K562 (cell line): ENCODE data around the gene FRMD5. TPM values are rescaled to one million over a fixed set of nuclear protein-coding genes. Genes with fewer than 3 reads are reported as not detected.

ENCODE experiments used
- CEBPZ ChIP-seq: fragments of 150-350 bp; IDR thresholded peaks from 2 replicates; pipeline ENCODE4 v1.6.1; 2014; ENCODE audit warnings: low read depth, mild to moderate bottlenecking, low read length, borderline replicate concordance
- REST ChIP-seq, 2 experiments: fragments of 450-650 bp; formaldehyde crosslinking in 1 of 2; IDR thresholded peaks; 2 replicates each; pipeline versions ENCODE4 v1.4.0 to v1.6.1; 2014 to 2020; ENCODE audit warnings: mild to moderate bottlenecking in 2 of 2, borderline replicate concordance in 1 of 2, low read depth in 1 of 2
- USF2 ChIP-seq: sonication (generic); formaldehyde crosslinking; IDR thresholded peaks from 2 replicates; pipeline ENCODE4 v1.5.0; 2020; ENCODE audit warnings: missing genetic modification reagents
- ZNF232 ChIP-seq: sonication (generic); formaldehyde crosslinking; IDR thresholded peaks from 2 replicates; pipeline ENCODE4 v1.8.0; 2022; ENCODE audit warnings: mild to moderate bottlenecking, missing genetic modification reagents
- ZNF407 ChIP-seq: fragments of 450-650 bp; IDR thresholded peaks from 2 replicates; pipeline ENCODE4 v1.6.1; 2016; ENCODE audit warnings: low read depth
- polyA plus RNA-seq, 8 experiments: library from polyadenylated mRNA; depleted of rRNA in 4 of 8; stranded (reverse) in 5 of 8; unstranded in 3 of 8; fragments of >200 nt; fragmentation: Nextera tagmentation in 2 of 8; fragmentation: Illumina TruSeq in 1 of 8; extraction: Ambion mirVana in 2 of 8; extraction: Trizol in 1 of 8; gene quantifications; 2 replicates each; pipeline versions ENCODE4 v1.2.1 to v1.2.3, GENCODE V29; 2011 to 2014; ENCODE audit warnings: inconsistent platforms in 1 of 8, missing spikeins in 1 of 8
- total RNA-seq, 7 experiments: library from RNA; depleted of rRNA in 6 of 7; stranded (reverse); fragments of >200 nt in 6 of 7; fragmentation: Illumina TruSeq in 2 of 7; extraction: Trizol in 2 of 7; gene quantifications; 2 replicates each; pipeline versions ENCODE4 v1.2.1 to v1.2.3, GENCODE V29; 2011 to 2021; ENCODE audit warnings: low replicate concordance in 1 of 7

FRMD5 gene
- total and polyA plus RNA-seq, 9 of the 15 experiments (the other 6 are each of a cell fraction or from before 2014, with no cell fraction given), result 0.13 to 0.38 TPM; not detected in 7

GRCh38 chr15:44066211-44066827 is 128.8 kb downstream of the FRMD5 start (continued):
- TF ChIP-seq ZNF407 (no peak), CEBPZ (no peak), USF2 (CRISPR knock-in tag) (no peak), ZNF232 (CRISPR knock-in tag) (no peak), REST (IDR thresholded peaks at IDR 0.05; ENCODE audit: borderline replicate concordance) (peak; percentile 74; the same call in 1 of the 2 replicates), REST (CRISPR knock-in tag; IDR thresholded peaks at IDR 0.05; ENCODE audit: low read depth) (no peak)
